Fibroblast of pulmonary artery (primary cell): Measurements from ENCODE around the gene MARK2.

ENCODE experiments used
- DNase-seq: peaks from one replicate; pipeline ENCODE4 v3.0.0-alpha.2; 2010; ENCODE audit warnings: low read depth
- H3K4me3 ChIP-seq: replicated peaks from 2 replicates; pipeline ENCODE4 v1.5.1; 2011; ENCODE audit warnings: low read depth, mild to moderate bottlenecking, control low read depth, low read length, moderate library complexity
- TF ChIP-seq, protein P1 (sequence below): IDR thresholded peaks from 2 replicates; pipeline ENCODE4 v1.5.1; 2011; ENCODE audit warnings: mild to moderate bottlenecking, control low read depth, low read length, inconsistent platforms; ENCODE audit errors: missing control alignments

The MARK2 gene

GRCh38 chr11:63844836-63845235 is 5.9 kb downstream of the MARK2 start:
- no peak for DNase-seq
- no peak overlapping the region for H3K4me3 ChIP-seq
- TF ChIP-seq, protein P1, sequence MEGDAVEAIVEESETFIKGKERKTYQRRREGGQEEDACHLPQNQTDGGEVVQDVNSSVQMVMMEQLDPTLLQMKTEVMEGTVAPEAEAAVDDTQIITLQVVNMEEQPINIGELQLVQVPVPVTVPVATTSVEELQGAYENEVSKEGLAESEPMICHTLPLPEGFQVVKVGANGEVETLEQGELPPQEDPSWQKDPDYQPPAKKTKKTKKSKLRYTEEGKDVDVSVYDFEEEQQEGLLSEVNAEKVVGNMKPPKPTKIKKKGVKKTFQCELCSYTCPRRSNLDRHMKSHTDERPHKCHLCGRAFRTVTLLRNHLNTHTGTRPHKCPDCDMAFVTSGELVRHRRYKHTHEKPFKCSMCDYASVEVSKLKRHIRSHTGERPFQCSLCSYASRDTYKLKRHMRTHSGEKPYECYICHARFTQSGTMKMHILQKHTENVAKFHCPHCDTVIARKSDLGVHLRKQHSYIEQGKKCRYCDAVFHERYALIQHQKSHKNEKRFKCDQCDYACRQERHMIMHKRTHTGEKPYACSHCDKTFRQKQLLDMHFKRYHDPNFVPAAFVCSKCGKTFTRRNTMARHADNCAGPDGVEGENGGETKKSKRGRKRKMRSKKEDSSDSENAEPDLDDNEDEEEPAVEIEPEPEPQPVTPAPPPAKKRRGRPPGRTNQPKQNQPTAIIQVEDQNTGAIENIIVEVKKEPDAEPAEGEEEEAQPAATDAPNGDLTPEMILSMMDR: no peak

- DNase-seq: peak; percentile 83
- TF ChIP-seq, protein P1: no peak
- H3K4me3 ChIP-seq: no peak overlapping the region
Observed at GRCh38 chr11:63845303-63845702, 6.4 kb downstream of the MARK2 start.

DNA sequence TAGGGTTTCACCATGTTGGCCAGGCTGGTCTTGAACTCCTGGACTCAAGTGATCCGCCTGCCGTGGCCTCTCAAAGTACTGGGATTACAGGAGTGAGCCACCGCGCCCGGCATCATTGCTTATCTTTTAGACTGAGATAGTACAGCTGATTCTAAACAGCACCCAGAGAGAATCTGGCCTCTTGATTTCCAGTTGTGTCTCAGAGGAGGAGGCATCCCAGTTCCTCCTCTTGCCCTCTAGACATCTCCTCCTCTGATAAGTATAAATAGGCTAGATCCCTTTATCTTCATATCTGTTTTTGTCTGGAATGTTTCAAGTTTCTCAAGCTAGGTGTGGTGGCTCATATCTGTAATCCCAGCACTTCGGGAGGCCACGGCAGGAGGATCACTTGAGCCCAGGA is 7.0 kb downstream of the MARK2 start:
- DNase-seq: no peak
- TF ChIP-seq, protein P1: no peak
- no peak overlapping the region for H3K4me3 ChIP-seq

DNA sequence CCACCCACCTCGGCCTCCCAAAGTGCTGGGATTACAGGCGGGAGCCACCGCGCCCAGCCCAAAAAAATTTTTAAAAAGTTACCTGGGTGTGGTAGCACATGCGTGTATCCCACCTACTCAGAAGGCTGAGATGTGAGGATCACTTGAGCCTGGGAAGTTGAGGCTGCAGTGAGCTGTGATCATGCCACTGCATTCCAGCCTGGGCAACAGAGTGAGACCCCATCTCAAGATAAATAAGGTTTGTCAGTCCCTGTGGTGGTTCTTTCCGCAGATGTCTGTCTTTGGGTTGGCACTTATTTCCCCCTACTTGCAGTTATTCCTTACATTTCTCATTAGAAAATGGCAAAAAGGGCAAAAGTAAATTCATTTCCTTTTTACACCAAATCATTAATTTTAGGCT is 8.0 kb downstream of the MARK2 start:
- TF ChIP-seq, protein P1: no peak
- H3K4me3 ChIP-seq: no peak overlapping the region
- no peak for DNase-seq

DNA sequence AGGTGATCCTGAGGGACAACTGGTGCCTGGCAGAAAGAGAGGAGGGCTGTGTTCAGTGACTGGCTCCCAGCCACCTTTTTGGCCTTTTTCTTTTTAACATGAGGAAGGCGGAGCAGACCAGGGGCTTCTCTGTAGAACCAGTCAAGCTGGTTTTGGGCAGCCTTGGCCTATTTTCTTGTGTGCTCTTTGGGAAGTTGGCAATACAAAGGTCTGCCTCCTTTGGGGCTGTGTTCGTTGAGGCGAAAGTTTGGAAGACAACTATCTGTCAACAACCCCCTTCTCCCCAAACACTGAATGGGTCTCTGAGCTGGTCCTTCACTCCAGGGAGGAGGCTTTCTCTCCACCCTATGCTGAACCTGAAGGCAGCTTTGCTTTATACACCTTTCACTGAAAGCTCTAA is 8.5 kb downstream of the MARK2 start:
- TF ChIP-seq, protein P1: no peak
- DNase-seq: no peak
- H3K4me3 ChIP-seq: no peak overlapping the region

DNA sequence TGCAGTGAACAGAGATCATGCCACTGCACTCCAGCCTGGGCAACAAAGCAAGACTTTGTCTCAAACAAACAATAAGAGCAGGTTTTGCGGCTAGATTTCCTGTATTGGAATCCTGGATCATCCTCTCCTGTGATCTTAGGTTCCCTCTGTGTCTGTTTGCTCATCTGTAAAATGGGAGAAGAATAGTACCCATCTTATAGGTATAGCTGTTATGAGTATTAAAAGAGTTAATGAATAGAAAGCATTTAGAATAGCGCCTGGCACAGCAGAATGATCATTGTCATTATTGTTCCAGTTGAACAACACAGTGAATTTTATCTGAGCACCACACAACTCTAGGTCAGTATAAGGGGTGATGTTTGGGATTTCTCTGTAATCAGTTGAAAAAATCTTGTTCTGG is 10.8 kb downstream of the MARK2 start:
- DNase-seq: no peak
- no peak overlapping the region for H3K4me3 ChIP-seq
- TF ChIP-seq, protein P1: no peak

- no peak overlapping the region for H3K4me3 ChIP-seq
Observed at GRCh38 chr11:63850920-63851319, 12.0 kb downstream of the MARK2 start.

More at GRCh38 chr11:63850920-63851319, 12.0 kb downstream of the MARK2 start:
- TF ChIP-seq, protein P1: no peak
- DNase-seq: no peak
